Measurements from ENCODE around the gene PPP1R1B. TPM values are rescaled to one million over a fixed set of nuclear protein-coding genes. Genes with fewer than 3 reads are reported as not detected.
"Not testable (repeated sequence)": the region's sequence is repeated elsewhere in the genome, so short reads cannot be mapped to it uniquely, and the experiment has no call there.

PPP1R1B gene
- total and polyA plus RNA-seq, 2 experiments from 2014 or later = 3.4 to 5.4 TPM

DNA sequence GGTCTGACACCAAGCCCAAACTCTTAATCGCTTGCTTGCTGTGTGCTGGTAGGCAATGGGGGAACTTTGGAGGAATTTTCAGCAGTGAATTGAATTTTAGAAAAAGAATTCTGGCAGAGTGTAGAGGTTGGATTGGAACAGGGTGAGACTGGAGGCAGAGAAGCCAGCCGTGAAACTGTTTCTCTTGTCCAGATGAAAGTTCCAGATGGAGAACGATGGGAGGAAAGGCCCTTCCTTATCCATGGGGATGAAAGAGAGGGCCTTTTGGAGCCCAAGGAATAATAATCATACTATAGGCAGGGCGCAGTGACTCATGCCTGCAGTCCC is 45.0 kb upstream of the PPP1R1B start (continued):
- TF ChIP-seq, protein P1, sequence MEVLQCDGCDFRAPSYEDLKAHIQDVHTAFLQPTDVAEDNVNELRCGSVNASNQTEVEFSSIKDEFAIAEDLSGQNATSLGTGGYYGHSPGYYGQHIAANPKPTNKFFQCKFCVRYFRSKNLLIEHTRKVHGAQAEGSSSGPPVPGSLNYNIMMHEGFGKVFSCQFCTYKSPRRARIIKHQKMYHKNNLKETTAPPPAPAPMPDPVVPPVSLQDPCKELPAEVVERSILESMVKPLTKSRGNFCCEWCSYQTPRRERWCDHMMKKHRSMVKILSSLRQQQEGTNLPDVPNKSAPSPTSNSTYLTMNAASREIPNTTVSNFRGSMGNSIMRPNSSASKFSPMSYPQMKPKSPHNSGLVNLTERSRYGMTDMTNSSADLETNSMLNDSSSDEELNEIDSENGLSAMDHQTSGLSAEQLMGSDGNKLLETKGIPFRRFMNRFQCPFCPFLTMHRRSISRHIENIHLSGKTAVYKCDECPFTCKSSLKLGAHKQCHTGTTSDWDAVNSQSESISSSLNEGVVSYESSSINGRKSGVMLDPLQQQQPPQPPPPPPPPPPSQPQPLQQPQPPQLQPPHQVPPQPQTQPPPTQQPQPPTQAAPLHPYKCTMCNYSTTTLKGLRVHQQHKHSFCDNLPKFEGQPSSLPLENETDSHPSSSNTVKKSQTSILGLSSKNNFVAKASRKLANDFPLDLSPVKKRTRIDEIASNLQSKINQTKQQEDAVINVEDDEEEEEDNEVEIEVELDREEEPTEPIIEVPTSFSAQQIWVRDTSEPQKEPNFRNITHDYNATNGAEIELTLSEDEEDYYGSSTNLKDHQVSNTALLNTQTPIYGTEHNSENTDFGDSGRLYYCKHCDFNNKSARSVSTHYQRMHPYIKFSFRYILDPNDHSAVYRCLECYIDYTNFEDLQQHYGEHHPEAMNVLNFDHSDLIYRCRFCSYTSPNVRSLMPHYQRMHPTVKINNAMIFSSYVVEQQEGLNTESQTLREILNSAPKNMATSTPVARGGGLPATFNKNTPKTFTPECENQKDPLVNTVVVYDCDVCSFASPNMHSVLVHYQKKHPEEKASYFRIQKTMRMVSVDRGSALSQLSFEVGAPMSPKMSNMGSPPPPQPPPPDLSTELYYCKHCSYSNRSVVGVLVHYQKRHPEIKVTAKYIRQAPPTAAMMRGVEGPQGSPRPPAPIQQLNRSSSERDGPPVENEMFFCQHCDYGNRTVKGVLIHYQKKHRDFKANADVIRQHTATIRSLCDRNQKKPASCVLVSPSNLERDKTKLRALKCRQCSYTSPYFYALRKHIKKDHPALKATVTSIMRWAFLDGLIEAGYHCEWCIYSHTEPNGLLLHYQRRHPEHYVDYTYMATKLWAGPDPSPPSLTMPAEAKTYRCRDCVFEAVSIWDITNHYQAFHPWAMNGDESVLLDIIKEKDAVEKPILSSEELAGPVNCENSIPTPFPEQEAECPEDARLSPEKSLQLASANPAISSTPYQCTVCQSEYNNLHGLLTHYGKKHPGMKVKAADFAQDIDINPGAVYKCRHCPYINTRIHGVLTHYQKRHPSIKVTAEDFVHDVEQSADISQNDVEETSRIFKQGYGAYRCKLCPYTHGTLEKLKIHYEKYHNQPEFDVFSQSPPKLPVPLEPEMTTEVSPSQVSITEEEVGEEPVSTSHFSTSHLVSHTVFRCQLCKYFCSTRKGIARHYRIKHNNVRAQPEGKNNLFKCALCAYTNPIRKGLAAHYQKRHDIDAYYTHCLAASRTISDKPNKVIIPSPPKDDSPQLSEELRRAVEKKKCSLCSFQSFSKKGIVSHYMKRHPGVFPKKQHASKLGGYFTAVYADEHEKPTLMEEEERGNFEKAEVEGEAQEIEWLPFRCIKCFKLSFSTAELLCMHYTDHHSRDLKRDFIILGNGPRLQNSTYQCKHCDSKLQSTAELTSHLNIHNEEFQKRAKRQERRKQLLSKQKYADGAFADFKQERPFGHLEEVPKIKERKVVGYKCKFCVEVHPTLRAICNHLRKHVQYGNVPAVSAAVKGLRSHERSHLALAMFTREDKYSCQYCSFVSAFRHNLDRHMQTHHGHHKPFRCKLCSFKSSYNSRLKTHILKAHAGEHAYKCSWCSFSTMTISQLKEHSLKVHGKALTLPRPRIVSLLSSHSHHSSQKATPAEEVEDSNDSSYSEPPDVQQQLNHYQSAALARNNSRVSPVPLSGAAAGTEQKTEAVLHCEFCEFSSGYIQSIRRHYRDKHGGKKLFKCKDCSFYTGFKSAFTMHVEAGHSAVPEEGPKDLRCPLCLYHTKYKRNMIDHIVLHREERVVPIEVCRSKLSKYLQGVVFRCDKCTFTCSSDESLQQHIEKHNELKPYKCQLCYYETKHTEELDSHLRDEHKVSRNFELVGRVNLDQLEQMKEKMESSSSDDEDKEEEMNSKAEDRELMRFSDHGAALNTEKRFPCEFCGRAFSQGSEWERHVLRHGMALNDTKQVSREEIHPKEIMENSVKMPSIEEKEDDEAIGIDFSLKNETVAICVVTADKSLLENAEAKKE (CRISPR knock-in tag; IDR thresholded peaks at IDR 0.05) = no peak

DNA sequence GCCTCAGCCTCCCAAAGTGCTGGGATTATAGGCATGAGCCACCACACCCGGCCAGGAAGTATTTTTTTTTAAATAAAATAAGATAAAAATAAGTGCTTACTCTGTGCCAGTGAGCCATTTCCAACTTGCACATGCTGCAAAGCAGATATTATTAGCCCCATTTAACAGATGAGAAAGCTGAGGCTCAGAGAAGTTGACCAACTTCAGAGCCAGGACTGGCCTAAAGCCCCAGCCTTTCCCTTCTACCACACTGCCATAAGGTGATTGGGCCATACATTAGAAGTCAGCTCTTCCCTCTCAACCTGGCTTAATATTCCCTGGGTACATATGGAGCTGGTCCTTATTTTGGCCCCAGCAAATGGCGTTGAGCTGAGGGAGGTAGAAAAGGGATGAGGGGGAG is 44.1 kb upstream of the PPP1R1B start:
- no peak overlapping the region for H3K27ac Mint-ChIP-seq
- peaks cover 20% of the 10 kb centered on the region for H3K27me3 Mint-ChIP-seq (ENCODE audit: insufficient read depth, low read depth, poor library complexity)
- H3K4me3 ChIP-seq = no peak overlapping the region
- H3K27ac ChIP-seq (ENCODE audit: low read depth) = no peak overlapping the region
- H3K36me3 ChIP-seq (ENCODE audit: insufficient read depth) = no peaks in the 10 kb centered on the region
- H3K4me2 ChIP-seq = no peak overlapping the region
- H3K9me3 Mint-ChIP-seq = no peaks in the 10 kb centered on the region
- DNase-seq (ENCODE audit: low spot score) = no peak
- no peak for ATAC-seq
- H3K79me2 ChIP-seq (replicated peaks; ENCODE audit: insufficient read depth) = no peaks in the 10 kb centered on the region
- no peaks in the 10 kb centered on the region for H3K9me2 ChIP-seq (ENCODE audit: insufficient read depth)
- H4K20me1 ChIP-seq (replicated peaks; ENCODE audit: insufficient read depth) = no peaks in the 10 kb centered on the region
- H3K4me3 Mint-ChIP-seq = no peak overlapping the region
- peaks cover 6% of the 10 kb centered on the region; the same call in 1 of the 2 replicates for H3F3A ChIP-seq (replicated peaks; ENCODE audit: low read depth)
- H3K4me1 ChIP-seq (ENCODE audit: insufficient read depth) = peaks cover 30% of the 10 kb centered on the region
- H2AFZ ChIP-seq = no peak overlapping the region
- no peaks in the 10 kb centered on the region for H3K27me3 ChIP-seq (ENCODE audit: insufficient read depth)
- peaks cover 31% of the 10 kb centered on the region for H3K4me1 Mint-ChIP-seq
- no peaks in the 10 kb centered on the region for H3K36me3 Mint-ChIP-seq (ENCODE audit: low read depth)
- TF ChIP-seq EZH2phosphoT487 (IDR thresholded peaks at IDR 0.05; ENCODE audit: unreplicated experiment) (no peak), POLR2AphosphoS5 (IDR thresholded peaks at IDR 0.05; ENCODE audit: low read depth) (no peak), ZNF331 (CRISPR knock-in tag; IDR thresholded peaks at IDR 0.05; ENCODE audit: low read depth) (no peak), CREB1 (CRISPR knock-in tag; IDR thresholded peaks at IDR 0.05; ENCODE audit: low read depth) (no peak)
- TF ChIP-seq, protein P2, sequence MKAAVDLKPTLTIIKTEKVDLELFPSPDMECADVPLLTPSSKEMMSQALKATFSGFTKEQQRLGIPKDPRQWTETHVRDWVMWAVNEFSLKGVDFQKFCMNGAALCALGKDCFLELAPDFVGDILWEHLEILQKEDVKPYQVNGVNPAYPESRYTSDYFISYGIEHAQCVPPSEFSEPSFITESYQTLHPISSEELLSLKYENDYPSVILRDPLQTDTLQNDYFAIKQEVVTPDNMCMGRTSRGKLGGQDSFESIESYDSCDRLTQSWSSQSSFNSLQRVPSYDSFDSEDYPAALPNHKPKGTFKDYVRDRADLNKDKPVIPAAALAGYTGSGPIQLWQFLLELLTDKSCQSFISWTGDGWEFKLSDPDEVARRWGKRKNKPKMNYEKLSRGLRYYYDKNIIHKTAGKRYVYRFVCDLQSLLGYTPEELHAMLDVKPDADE (IDR thresholded peaks at IDR 0.05) = no peak

DNA sequence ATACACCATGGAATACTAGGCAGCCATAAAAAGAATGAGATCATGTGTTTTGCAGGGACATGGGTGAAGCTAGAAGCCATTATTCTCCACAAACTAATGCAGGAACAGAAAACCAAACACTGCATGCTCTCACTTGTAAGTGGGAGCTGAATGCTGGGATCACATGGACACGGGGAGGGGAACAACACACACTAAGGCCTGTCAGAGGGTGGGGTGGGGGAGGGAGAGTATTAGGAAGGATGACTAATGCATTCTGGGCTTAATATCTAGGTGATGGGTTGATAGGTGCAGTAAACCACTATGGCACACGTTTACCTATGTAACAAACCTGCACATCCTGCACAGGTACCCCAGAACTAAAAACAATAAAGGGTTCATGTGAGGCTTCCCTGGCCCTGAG is 36.6 kb upstream of the PPP1R1B start:
- not testable (repeated sequence) for H3K27ac ChIP-seq (ENCODE audit: low read depth); DNase-seq (ENCODE audit: low spot score); H3K9me3 Mint-ChIP-seq; ATAC-seq; H3K4me3 Mint-ChIP-seq; H3K9me2 ChIP-seq (ENCODE audit: insufficient read depth); H3K27ac Mint-ChIP-seq; H3K79me2 ChIP-seq (replicated peaks; ENCODE audit: insufficient read depth); H2AFZ ChIP-seq; H3K36me3 Mint-ChIP-seq (ENCODE audit: low read depth); H4K20me1 ChIP-seq (replicated peaks; ENCODE audit: insufficient read depth); H3K36me3 ChIP-seq (ENCODE audit: insufficient read depth); H3K4me3 ChIP-seq; H3K4me2 ChIP-seq
- peaks cover 15% of the 10 kb centered on the region for H3K4me1 Mint-ChIP-seq
- Histone ChIP-seq H3F3A (replicated peaks; ENCODE audit: low read depth) (peaks cover 11% of the 10 kb centered on the region), H3K4me1 (ENCODE audit: insufficient read depth) (peaks cover 17% of the 10 kb centered on the region; the same call in 1 of the 2 replicates), H3K27me3 (ENCODE audit: insufficient read depth) (peaks cover 40% of the 10 kb centered on the region)
- H3K27me3 Mint-ChIP-seq (ENCODE audit: insufficient read depth, low read depth, poor library complexity) = peaks cover 44% of the 10 kb centered on the region

All from GM23338 (cell line).